Muscle layer of duodenum (tissue), 2 donors: ENCODE measurements around the gene SPATA2L.

ENCODE experiments used
- H3K27ac ChIP-seq: one replicate; pipeline ENCODE4 v1.7.0; 2013; ENCODE audit warnings: mild to moderate bottlenecking, low read length
- H3K27me3 ChIP-seq: one replicate; pipeline ENCODE4 v1.7.0; 2013; ENCODE audit warnings: low read depth, mild to moderate bottlenecking, control low read depth, low read length
- H3K36me3 ChIP-seq, 2 donors: one replicate each; pipeline ENCODE4 v1.7.0; 2013; ENCODE audit warnings: low read length in 2 of 2, control low read depth in 1 of 2, mild to moderate bottlenecking in 1 of 2; ENCODE audit not compliant: insufficient read depth in 2 of 2, control insufficient read depth in 1 of 2
- H3K4me1 ChIP-seq, 2 donors: one replicate each; pipeline ENCODE4 v1.7.0; 2013; ENCODE audit warnings: low read length in 2 of 2, mild to moderate bottlenecking in 2 of 2, control low read depth in 1 of 2, moderate library complexity in 1 of 2; ENCODE audit not compliant: insufficient read depth in 2 of 2, control insufficient read depth in 1 of 2
- H3K4me3 ChIP-seq, 2 donors: one replicate each; pipeline ENCODE4 v1.7.0; 2013; ENCODE audit warnings: low read length in 2 of 2, low read depth in 1 of 2, mild to moderate bottlenecking in 1 of 2
- H3K9me3 ChIP-seq, 2 donors: one replicate each; pipeline ENCODE4 v1.7.0; 2013; ENCODE audit warnings: low read length in 2 of 2, control low read depth in 1 of 2, mild to moderate bottlenecking in 1 of 2; ENCODE audit not compliant: control insufficient read depth in 1 of 2
- donor health status: healthy.

The SPATA2L gene, protein sequence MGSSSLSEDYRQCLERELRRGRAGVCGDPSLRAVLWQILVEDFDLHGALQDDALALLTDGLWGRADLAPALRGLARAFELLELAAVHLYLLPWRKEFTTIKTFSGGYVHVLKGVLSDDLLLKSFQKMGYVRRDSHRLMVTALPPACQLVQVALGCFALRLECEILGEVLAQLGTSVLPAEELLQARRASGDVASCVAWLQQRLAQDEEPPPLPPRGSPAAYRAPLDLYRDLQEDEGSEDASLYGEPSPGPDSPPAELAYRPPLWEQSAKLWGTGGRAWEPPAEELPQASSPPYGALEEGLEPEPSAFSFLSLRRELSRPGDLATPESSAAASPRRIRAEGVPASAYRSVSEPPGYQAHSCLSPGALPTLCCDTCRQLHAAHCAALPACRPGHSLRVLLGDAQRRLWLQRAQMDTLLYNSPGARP

GRCh38 chr16:89701425-89702406, at the start of gene SPATA2L:
SPATA2L (minus strand) TSS chr16:89701705; CDS start chr16:89701232, 473 bp downstream.
- Histone ChIP-seq H3K9me3 (no peaks in the 10 kb centered on the region), H3K27me3 (no peaks in the 10 kb centered on the region), H3K27ac (peak within 1 kb of the TSS; percentile 77), H3K4me3 (peak within 1 kb of the TSS; percentile 60 to 65), H3K4me1 (peaks cover 0 to 15% of the 10 kb centered on the region in 2 donors), H3K36me3 (peaks cover 0 to 10% of the 10 kb centered on the region in 2 donors)

- H3K4me3 ChIP-seq, result no peak overlapping the region
- no peaks in the 10 kb centered on the region for H3K9me3 ChIP-seq
- peaks cover 0 to 3% of the 10 kb centered on the region in 2 donors for H3K36me3 ChIP-seq
- H3K27me3 ChIP-seq, result no peaks in the 10 kb centered on the region
- H3K4me1 ChIP-seq, result no peaks in the 10 kb centered on the region
- no peak overlapping the region for H3K27ac ChIP-seq
These were observed 48.1 kb upstream of the SPATA2L start for GRCh38 chr16:89749637-89750036.

GRCh38 chr16:89748921-89749320, 47.4 kb upstream of the SPATA2L start:
- Histone ChIP-seq H3K4me1 (no peaks in the 10 kb centered on the region), H3K27me3 (no peaks in the 10 kb centered on the region), H3K36me3 (peaks cover 0 to 3% of the 10 kb centered on the region in 2 donors), H3K9me3 (no peaks in the 10 kb centered on the region), H3K4me3 (no peak overlapping the region), H3K27ac (no peak overlapping the region)

- Histone ChIP-seq H3K4me3 (no peak overlapping the region), H3K27me3 (no peaks in the 10 kb centered on the region), H3K27ac (no peak overlapping the region), H3K9me3 (no peaks in the 10 kb centered on the region), H3K4me1 (no peaks in the 10 kb centered on the region), H3K36me3 (peaks cover 0 to 3% of the 10 kb centered on the region in 2 donors)
These were observed 46.6 kb upstream of the SPATA2L start for GRCh38 chr16:89748076-89748475.

DNA sequence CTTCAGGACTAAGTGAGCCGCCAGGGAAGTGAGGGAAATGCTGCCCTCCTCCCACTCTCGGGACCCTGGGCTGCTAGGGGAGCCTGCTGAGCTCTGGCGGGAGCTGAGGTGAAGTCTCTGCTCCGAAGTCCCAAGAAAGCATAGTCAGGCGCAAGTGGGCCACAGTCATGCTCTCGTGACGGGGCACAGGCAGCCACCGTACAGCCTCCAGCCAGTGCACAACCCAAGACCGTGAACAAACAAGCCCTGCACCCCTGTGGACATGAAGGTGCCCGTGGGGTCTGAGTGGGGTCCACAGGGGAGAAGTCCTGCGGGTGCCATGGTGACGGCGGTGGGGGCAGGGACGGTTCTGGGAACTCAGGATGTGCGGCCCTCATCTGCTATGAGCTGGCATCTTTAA, 44.5 kb upstream of the SPATA2L start:
- Histone ChIP-seq H3K27me3 (no peaks in the 10 kb centered on the region), H3K4me1 (no peaks in the 10 kb centered on the region), H3K36me3 (peaks cover 0 to 3% of the 10 kb centered on the region in 2 donors), H3K9me3 (no peaks in the 10 kb centered on the region), H3K27ac (no peak overlapping the region), H3K4me3 (no peak overlapping the region)

- peaks cover 5 to 7% of the 10 kb centered on the region in 2 donors for H3K36me3 ChIP-seq
- H3K27me3 ChIP-seq, result no peaks in the 10 kb centered on the region
- no peak overlapping the region for H3K27ac ChIP-seq
- H3K4me1 ChIP-seq, result no peaks in the 10 kb centered on the region
- H3K4me3 ChIP-seq, result no peak overlapping the region
- H3K9me3 ChIP-seq, result no peaks in the 10 kb centered on the region
These were observed 43.3 kb upstream of the SPATA2L start for GRCh38 chr16:89744813-89745212.

GRCh38 chr16:89742948-89743347, 41.4 kb upstream of the SPATA2L start:
- H3K27ac ChIP-seq, result no peak overlapping the region
- no peaks in the 10 kb centered on the region for H3K4me1 ChIP-seq
- peaks cover 23 to 26% of the 10 kb centered on the region in 2 donors for H3K36me3 ChIP-seq
- no peaks in the 10 kb centered on the region for H3K27me3 ChIP-seq
- H3K9me3 ChIP-seq, result no peaks in the 10 kb centered on the region
- H3K4me3 ChIP-seq, result no peak overlapping the region

- Histone ChIP-seq H3K4me3 (no peak overlapping the region), H3K36me3 (peaks cover 36 to 37% of the 10 kb centered on the region in 2 donors), H3K27ac (no peak overlapping the region), H3K9me3 (no peaks in the 10 kb centered on the region), H3K4me1 (no peaks in the 10 kb centered on the region), H3K27me3 (no peaks in the 10 kb centered on the region)
These were observed 40.0 kb upstream of the SPATA2L start for GRCh38 chr16:89741342-89742014.

- Histone ChIP-seq H3K4me1 (no peaks in the 10 kb centered on the region), H3K27ac (no peak overlapping the region), H3K27me3 (no peaks in the 10 kb centered on the region), H3K9me3 (no peaks in the 10 kb centered on the region), H3K4me3 (no peak overlapping the region), H3K36me3 (peaks cover 41 to 54% of the 10 kb centered on the region in 2 donors)
These were observed 37.9 kb upstream of the SPATA2L start for GRCh38 chr16:89739383-89739782.

DNA sequence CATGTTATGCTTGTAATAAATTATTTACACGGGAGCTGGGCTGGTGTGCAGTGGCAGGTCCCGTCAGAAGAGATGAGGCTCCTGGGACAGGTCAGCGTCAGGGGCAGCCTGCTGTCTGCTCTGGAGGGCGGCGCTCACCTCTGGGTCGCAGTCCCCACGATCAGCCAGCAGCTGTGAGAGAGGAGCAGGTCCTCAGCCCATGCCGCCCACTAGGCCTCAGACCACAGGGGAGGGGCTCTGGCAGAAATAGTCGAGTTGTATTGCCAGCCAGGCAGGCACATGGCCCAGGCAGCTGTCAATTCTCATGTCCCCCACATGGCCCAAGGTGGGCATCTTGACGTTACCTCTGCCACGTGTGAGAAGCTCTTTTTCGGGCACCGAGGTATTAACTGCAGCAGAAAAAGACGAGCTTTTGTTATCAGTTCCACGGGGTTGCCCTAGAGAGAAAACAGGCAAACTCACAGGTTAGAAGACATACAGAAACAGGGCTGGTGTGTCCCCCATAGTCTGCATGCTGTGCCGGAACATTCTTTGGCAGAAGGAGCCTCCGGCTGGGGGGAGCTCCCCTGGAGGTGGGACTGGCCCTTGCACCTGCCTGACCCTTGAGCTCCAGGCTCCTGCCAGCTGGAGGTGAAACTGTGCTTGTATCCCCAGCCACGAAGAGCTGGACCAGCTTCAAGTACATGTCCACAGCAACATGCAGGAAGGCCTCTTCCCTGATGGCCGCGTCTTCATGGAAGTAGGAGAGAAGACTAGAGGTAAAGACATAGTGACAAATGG, 37.2 kb upstream of the SPATA2L start:
- Histone ChIP-seq H3K4me3 (no peak overlapping the region), H3K4me1 (no peaks in the 10 kb centered on the region), H3K9me3 (no peaks in the 10 kb centered on the region), H3K27me3 (no peaks in the 10 kb centered on the region), H3K27ac (no peak overlapping the region), H3K36me3 (peaks cover 45 to 60% of the 10 kb centered on the region in 2 donors)
